Measurements from ENCODE around the gene HMGN3.

DNA sequence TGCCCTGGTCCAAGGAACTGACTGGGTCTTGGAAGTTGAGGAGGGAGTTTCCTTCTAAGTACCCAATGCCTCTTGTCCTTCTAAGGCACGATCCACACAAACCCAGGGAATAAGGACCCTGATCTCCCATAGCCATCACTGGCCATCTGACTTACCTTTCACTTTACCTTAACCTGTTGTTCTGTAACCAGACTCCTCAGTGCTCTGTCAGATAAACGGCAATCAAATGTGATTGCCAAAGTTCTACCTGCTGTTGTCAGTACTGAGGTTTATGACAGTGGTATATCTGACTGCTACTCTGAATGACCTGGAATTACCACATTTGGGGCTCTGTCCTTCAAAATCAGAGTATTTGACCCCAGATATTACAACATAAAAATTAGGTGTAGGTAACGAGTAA is 49.8 kb downstream of the HMGN3 start:
- TF ChIP-seq, protein P1, sequence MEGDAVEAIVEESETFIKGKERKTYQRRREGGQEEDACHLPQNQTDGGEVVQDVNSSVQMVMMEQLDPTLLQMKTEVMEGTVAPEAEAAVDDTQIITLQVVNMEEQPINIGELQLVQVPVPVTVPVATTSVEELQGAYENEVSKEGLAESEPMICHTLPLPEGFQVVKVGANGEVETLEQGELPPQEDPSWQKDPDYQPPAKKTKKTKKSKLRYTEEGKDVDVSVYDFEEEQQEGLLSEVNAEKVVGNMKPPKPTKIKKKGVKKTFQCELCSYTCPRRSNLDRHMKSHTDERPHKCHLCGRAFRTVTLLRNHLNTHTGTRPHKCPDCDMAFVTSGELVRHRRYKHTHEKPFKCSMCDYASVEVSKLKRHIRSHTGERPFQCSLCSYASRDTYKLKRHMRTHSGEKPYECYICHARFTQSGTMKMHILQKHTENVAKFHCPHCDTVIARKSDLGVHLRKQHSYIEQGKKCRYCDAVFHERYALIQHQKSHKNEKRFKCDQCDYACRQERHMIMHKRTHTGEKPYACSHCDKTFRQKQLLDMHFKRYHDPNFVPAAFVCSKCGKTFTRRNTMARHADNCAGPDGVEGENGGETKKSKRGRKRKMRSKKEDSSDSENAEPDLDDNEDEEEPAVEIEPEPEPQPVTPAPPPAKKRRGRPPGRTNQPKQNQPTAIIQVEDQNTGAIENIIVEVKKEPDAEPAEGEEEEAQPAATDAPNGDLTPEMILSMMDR (IDR thresholded peaks at IDR 0.05): no peak
- TF ChIP-seq POLR2AphosphoS5 (IDR thresholded peaks at IDR 0.05) (no peak), POLR2A (IDR thresholded peaks at IDR 0.05) (no peak)

Measured in breast epithelium (tissue), 3 donors.